Activated CD8-positive, alpha-beta memory T cell treated with anti-CD3 and anti-CD28 coated beads for 48 hours (primary cell): ENCODE results near the gene TEDC2.

Source experiments
- DNase-seq, 3 experiments: peaks; one replicate each; pipeline ENCODE4 v3.0.0-alpha.2; 2020; ENCODE audit warnings: low read depth in 2 of 3, low spot score in 2 of 3

TEDC2 gene

GRCh38 chr16:2465653-2466415, 5.9 kb downstream of the TEDC2 start:
- DNase-seq, result no peak

- DNase-seq, result no peak
These were observed 7.0 kb downstream of the TEDC2 start for GRCh38 chr16:2466667-2467527.

- no peak for DNase-seq
These were observed 7.8 kb downstream of the TEDC2 start for GRCh38 chr16:2467528-2468232.

- no peak for DNase-seq
These were observed 8.4 kb downstream of the TEDC2 start for GRCh38 chr16:2468233-2468724.

GRCh38 chr16:2468725-2469398, 9.0 kb downstream of the TEDC2 start:
- no peak for DNase-seq

GRCh38 chr16:2469399-2470233, 9.7 kb downstream of the TEDC2 start:
- no peak for DNase-seq

- DNase-seq, result no peak
These were observed 10.3 kb downstream of the TEDC2 start for GRCh38 chr16:2470234-2470601.

- DNase-seq, result no peak
These were observed 10.7 kb downstream of the TEDC2 start for GRCh38 chr16:2470603-2471015.

- no peak for DNase-seq
These were observed 11.2 kb downstream of the TEDC2 start, which contains the start of gene NTN3 for GRCh38 chr16:2471016-2471652. Gene NTN3, plus strand, starts transcription at chr16:2471297. Its CDS starts 405 bp downstream, at chr16:2471702.

GRCh38 chr16:2471653-2472487, 12.0 kb downstream of the TEDC2 start:
- DNase-seq, result no peak

GRCh38 chr16:2472488-2472864, 12.6 kb downstream of the TEDC2 start:
- DNase-seq, result no peak

GRCh38 chr16:2472885-2473445, 13.1 kb downstream of the TEDC2 start:
- no peak for DNase-seq

GRCh38 chr16:2473446-2473926, 13.6 kb downstream of the TEDC2 start:
- DNase-seq, result no peak

GRCh38 chr16:2473999-2474876, 14.3 kb downstream of the TEDC2 start:
- no peak for DNase-seq

- DNase-seq, result peak; percentile 66 to 82 (median 69)
These were observed 15.0 kb downstream of the TEDC2 start, which contains the start of gene TBC1D24 for GRCh38 chr16:2474877-2475412. Gene TBC1D24, plus strand, starts transcription at chr16:2475127. Its CDS starts 21,022 bp downstream, at chr16:2496149.

GRCh38 chr16:2475413-2476344, 15.8 kb downstream of the TEDC2 start:
- no peak for DNase-seq
